Measurements from ENCODE around the gene DSC2. TPM values are rescaled to one million over a fixed set of nuclear protein-coding genes. Genes with fewer than 3 reads are reported as not detected.

The DSC2 gene
- total and polyA plus RNA-seq, 2 of the 8 experiments (the other 6 are each of a cell fraction or from before 2014, with no cell fraction given) = 4.6 to 39.7 TPM

GRCh38 chr18:31120594-31120993 is 18.4 kb upstream of the DSC2 start:
- H3K4me3 ChIP-seq (ENCODE audit: extremely low read depth in 1 of 4, insufficient read depth in 2 of 4, low read depth in 3 of 4, low read length in 4 of 4) = no peak overlapping the region
- H2BK5ac ChIP-seq (ENCODE audit: low read depth, low read length) = no peak overlapping the region
- no peak overlapping the region for H3K23ac ChIP-seq (ENCODE audit: insufficient read length)
- no peak overlapping the region for H2AFZ ChIP-seq (ENCODE audit: low read length)
- H3K36me3 ChIP-seq (ENCODE audit: control insufficient read depth in 2 of 4, insufficient read depth in 4 of 4, low read length in 3 of 4) = no peaks in the 10 kb centered on the region
- H2BK12ac ChIP-seq (ENCODE audit: low read depth, low read length) = no peak overlapping the region
- no peak overlapping the region for H3K4ac ChIP-seq (replicated peaks; ENCODE audit: insufficient read length, low read depth, low read length)
- no peaks in the 10 kb centered on the region for H3K79me1 ChIP-seq (ENCODE audit: low read depth, low read length)
- no peak overlapping the region for H4K8ac ChIP-seq (ENCODE audit: extremely low read depth, insufficient read depth, low read length)
- no peak overlapping the region for H3K4me2 ChIP-seq (ENCODE audit: insufficient read depth in 1 of 2, low read depth in 2 of 2, low read length in 2 of 2)
- H4K5ac ChIP-seq (ENCODE audit: insufficient read length, low read depth, low read length) = no peak overlapping the region
- no peaks in the 10 kb centered on the region for H4K20me1 ChIP-seq (replicated peaks in 1 of 2; ENCODE audit: control insufficient read depth in 1 of 2, insufficient read depth in 2 of 2, low read length in 2 of 2)
- FAIRE-seq (no peak), DNase-seq (ENCODE audit: low read depth in 1 of 2, low spot score in 2 of 2) (no peak)
- H2BK15ac ChIP-seq (ENCODE audit: low read length) = no peak overlapping the region
- no peaks in the 10 kb centered on the region for H3K9me3 ChIP-seq (ENCODE audit: insufficient read depth in 2 of 2, low read depth in 1 of 2, low read length in 1 of 2)
- no peak overlapping the region for H3K18ac ChIP-seq (ENCODE audit: extremely low read depth, low read length)
- H3K9ac ChIP-seq (replicated peaks in 1 of 4; ENCODE audit: extremely low read depth in 1 of 4, low read depth in 3 of 4, low read length in 3 of 4) = no peak overlapping the region
- H3K79me2 ChIP-seq (ENCODE audit: control insufficient read depth in 1 of 2, insufficient read depth in 2 of 2, low read length in 2 of 2) = no peaks in the 10 kb centered on the region
- 83% methylated on average over 2 of the region's 2 CpGs; no CpG with 5 or more reads in 1 of the 2 experiments for WGBS, 2 experiments (ENCODE audit: extremely low coverage in 1 of 2, insufficient coverage in 1 of 2, insufficient read length in 1 of 2, insufficient replicate concordance in 2 of 2, low coverage in 1 of 2, low lambda C conversion rate in 2 of 2, missing lambda C conversion rate in 1 of 2)
- no peaks in the 10 kb centered on the region for H3K23me2 ChIP-seq (ENCODE audit: low read depth, low read length)
- POLR2A ChIA-PET (ENCODE audit: partially characterized antibody) = no interaction called here
- no peak overlapping the region for H2BK120ac ChIP-seq (replicated peaks; ENCODE audit: low read depth, low read length)
- H3K14ac ChIP-seq (ENCODE audit: insufficient read length) = no peak overlapping the region
- H4K91ac ChIP-seq (replicated peaks; ENCODE audit: insufficient read length, low read length) = no peak overlapping the region
- no peak overlapping the region for H2BK20ac ChIP-seq (ENCODE audit: low read length)
- H2AK5ac ChIP-seq (ENCODE audit: low read depth, low read length) = no peak overlapping the region
- H3K27me3 ChIP-seq (replicated peaks in 1 of 4; ENCODE audit: control insufficient read depth in 3 of 4, extremely low read depth in 1 of 4, insufficient read depth in 3 of 4, low read length in 3 of 4) = no peaks in the 10 kb centered on the region
- peaks cover 0 to 5% (median 0%) of the 10 kb centered on the region in 4 experiments; a peak in 1 of 7 replicates for H3K4me1 ChIP-seq (replicated peaks in 1 of 4; ENCODE audit: control insufficient read depth in 3 of 4, insufficient read depth in 4 of 4, low read length in 3 of 4)
- H3K27ac ChIP-seq (ENCODE audit: low read depth, low read length) = no peak overlapping the region
- CTCF ChIA-PET (ENCODE audit: partially characterized antibody) = interaction anchor here (0.6 kb wide), 1 partner anchor 36 kb away, joined by 3 read pairs; no protein-coding TSS in a partner anchor
- no peak overlapping the region for H3K56ac ChIP-seq (replicated peaks; ENCODE audit: insufficient read length, low read depth, low read length)
- TF ChIP-seq KDM4A (IDR thresholded peaks at IDR 0.05; ENCODE audit: low read depth, low read length, severe bottlenecking) = no peak
- TF ChIP-seq CHD1 (IDR thresholded peaks at IDR 0.05; ENCODE audit: low read depth, low read length) = no peak
- no peak for TF ChIP-seq RFX5 (IDR thresholded peaks at IDR 0.05; ENCODE audit: borderline replicate concordance, low read depth, low read length)
- no peak for TF ChIP-seq TBP (IDR thresholded peaks at IDR 0.05; ENCODE audit: low read depth, low read length)
- TF ChIP-seq E2F6 (IDR thresholded peaks at IDR 0.05) = no peak
- no peak for TF ChIP-seq KDM1A (IDR thresholded peaks at IDR 0.05; ENCODE audit: borderline replicate concordance, low read length)
- no peak for TF ChIP-seq MAX (IDR thresholded peaks at IDR 0.05)
- no peak for TF ChIP-seq ATF3 (IDR thresholded peaks at IDR 0.05; ENCODE audit: insufficient read depth, low read depth, low read length)
- no peak for TF ChIP-seq POU5F1 (IDR thresholded peaks at IDR 0.05; ENCODE audit: low read depth, low read length)
- no peak for TF ChIP-seq BCL11A (IDR thresholded peaks at IDR 0.05; ENCODE audit: low read depth in 2 of 2, low read length in 2 of 2)
- no peak for TF ChIP-seq EGR1 (IDR thresholded peaks at IDR 0.05; ENCODE audit: borderline replicate concordance, low read depth, low read length)
- no peak for TF ChIP-seq JUN (IDR thresholded peaks at IDR 0.05; ENCODE audit: low read depth, low read length)
- no peak for TF ChIP-seq POLR2A (IDR thresholded peaks at IDR 0.05; ENCODE audit: control extremely low read depth in 1 of 2, low read depth in 2 of 2, low read length in 2 of 2)
- TF ChIP-seq EZH2 (IDR thresholded peaks at IDR 0.05; ENCODE audit: low read depth, low read length, severe bottlenecking) = no peak

Measured in H1 (cell line).